ENCODE data around the gene SYNDIG1. TPM values are rescaled to one million over a fixed set of nuclear protein-coding genes. Genes with fewer than 3 reads are reported as not detected.

The SYNDIG1 gene
- polyA plus RNA-seq, 1 of the 3 experiments (the other 2 are of a cell fraction), result not detected

GRCh38 chr20:24559114-24559732, 89.8 kb downstream of the SYNDIG1 start:
- ChIA-PET CTCF (no interaction called here), POLR2A (no interaction called here)
- TF ChIP-seq FOXM1 (IDR thresholded peaks at IDR 0.05; ENCODE audit: low read depth), result no peak
- TF ChIP-seq GABPA (IDR thresholded peaks at IDR 0.05; ENCODE audit: low read depth), result no peak
- no peak for TF ChIP-seq MXI1 (IDR thresholded peaks at IDR 0.05; ENCODE audit: low read depth, low read length)
- TF ChIP-seq PBX3 (IDR thresholded peaks at IDR 0.05), result no peak
- TF ChIP-seq JUND (IDR thresholded peaks at IDR 0.05), result no peak
- Histone ChIP-seq H3K9me3 (no peaks in the 10 kb centered on the region), H4K20me1 (ENCODE audit: insufficient read depth) (no peaks in the 10 kb centered on the region), H3K9me2 (no peaks in the 10 kb centered on the region), H3K27me3 (ENCODE audit: insufficient read depth) (no peaks in the 10 kb centered on the region), H3K4me2 (no peak overlapping the region), H3K79me2 (ENCODE audit: insufficient read depth) (no peaks in the 10 kb centered on the region), H3K9ac (no peak overlapping the region), H2AFZ (ENCODE audit: low read depth) (no peak overlapping the region), H3K36me3 (replicated peaks in 1 of 2; ENCODE audit: control insufficient read depth in 1 of 2, insufficient read depth in 2 of 2, low read length in 1 of 2) (no peaks in the 10 kb centered on the region), H3F3A (replicated peaks; ENCODE audit: insufficient read depth) (no peaks in the 10 kb centered on the region), H3K4me1 (ENCODE audit: control insufficient read depth in 1 of 2, insufficient read depth in 2 of 2, low read depth in 1 of 2, low read length in 1 of 2) (no peaks in the 10 kb centered on the region), H3K4me3 (ENCODE audit: low read depth in 2 of 2, low read length in 1 of 2) (no peak overlapping the region), H3K27ac (ENCODE audit: low read depth in 2 of 2, low read length in 1 of 2) (no peak overlapping the region)
- 15% methylated on average over 2 of the region's 2 CpGs for WGBS (ENCODE audit: low lambda C conversion rate)
- DNase-seq, result no peak

- H3K9me3 ChIP-seq, result no peaks in the 10 kb centered on the region
- H3K9ac ChIP-seq, result no peak overlapping the region
- no peak for DNase-seq
- no peaks in the 10 kb centered on the region for H4K20me1 ChIP-seq (ENCODE audit: insufficient read depth)
- H3K79me2 ChIP-seq (ENCODE audit: insufficient read depth), result no peaks in the 10 kb centered on the region
- CTCF ChIA-PET, result no interaction called here
- TF ChIP-seq RCOR1 (IDR thresholded peaks at IDR 0.05; ENCODE audit: low read length) (no peak), GATA2 (CRISPR knock-in tag; IDR thresholded peaks at IDR 0.05) (no peak), MEF2A (IDR thresholded peaks at IDR 0.05; ENCODE audit: borderline replicate concordance, low read depth) (no peak), SIN3A (IDR thresholded peaks at IDR 0.05; ENCODE audit: borderline replicate concordance, low read depth, low read length) (no peak), MXI1 (IDR thresholded peaks at IDR 0.05; ENCODE audit: low read depth, low read length) (no peak), USF1 (IDR thresholded peaks at IDR 0.05; ENCODE audit: borderline replicate concordance, low read depth) (no peak), JUND (IDR thresholded peaks at IDR 0.05) (no peak), TAF1 (IDR thresholded peaks at IDR 0.05; ENCODE audit: borderline replicate concordance, low read depth, low read length) (no peak), YY1 (IDR thresholded peaks at IDR 0.05; ENCODE audit: low read depth) (no peak), NFIC (IDR thresholded peaks at IDR 0.05; ENCODE audit: borderline replicate concordance) (no peak), ZBTB33 (IDR thresholded peaks at IDR 0.05; ENCODE audit: borderline replicate concordance, low read depth) (no peak)
- POLR2A ChIA-PET, result no interaction called here
- H3K4me1 ChIP-seq (ENCODE audit: control insufficient read depth in 1 of 2, insufficient read depth in 2 of 2, low read depth in 1 of 2, low read length in 1 of 2), result no peaks in the 10 kb centered on the region
- no peaks in the 10 kb centered on the region for H3K36me3 ChIP-seq (replicated peaks in 1 of 2; ENCODE audit: control insufficient read depth in 1 of 2, insufficient read depth in 2 of 2, low read length in 1 of 2)
- no peak overlapping the region for H3K27ac ChIP-seq (ENCODE audit: low read depth in 2 of 2, low read length in 1 of 2)
- H3K4me3 ChIP-seq (ENCODE audit: low read depth in 2 of 2, low read length in 1 of 2), result no peak overlapping the region
- no peak overlapping the region for H3K4me2 ChIP-seq
- H3K9me2 ChIP-seq, result no peaks in the 10 kb centered on the region
- H3K27me3 ChIP-seq (ENCODE audit: insufficient read depth), result no peaks in the 10 kb centered on the region; the same call in 1 of the 2 replicates
- no peaks in the 10 kb centered on the region for H3F3A ChIP-seq (replicated peaks; ENCODE audit: insufficient read depth)
- H2AFZ ChIP-seq (ENCODE audit: low read depth), result no peak overlapping the region
- 10% methylated on average over 5 of the region's 5 CpGs for WGBS (ENCODE audit: low lambda C conversion rate)
Measured at GRCh38 chr20:24560571-24561491, 91.4 kb downstream of the SYNDIG1 start.

All from SK-N-SH (cell line).